Nephron progenitor cell (in vitro differentiated cells): ENCODE measurements around the gene ATM.

Experiments
- DNase-seq: peaks from one replicate; pipeline ENCODE4 v3.0.0; 2021
- H3K27ac Mint-ChIP-seq: 2 replicates; pipeline ENCODE4 v1.8.0; 2021; ENCODE audit warnings: mild to moderate bottlenecking, moderate library complexity, mixed read lengths
- H3K27me3 Mint-ChIP-seq: 2 replicates; pipeline ENCODE4 v1.8.0; 2021; ENCODE audit warnings: mild to moderate bottlenecking, low read depth, mixed read lengths; ENCODE audit not compliant: poor library complexity
- H3K36me3 Mint-ChIP-seq: 2 replicates; pipeline ENCODE4 v1.8.0; 2021; ENCODE audit warnings: low read depth, mixed read lengths
- H3K4me1 Mint-ChIP-seq: 2 replicates; pipeline ENCODE4 v1.8.0; 2021; ENCODE audit warnings: mixed read lengths
- H3K4me3 Mint-ChIP-seq: 2 replicates; pipeline ENCODE4 v1.8.0; 2021; ENCODE audit warnings: mild to moderate bottlenecking, moderate library complexity, mixed read lengths
- H3K9me3 Mint-ChIP-seq: 2 replicates; pipeline ENCODE4 v1.8.0; 2021; ENCODE audit warnings: mild to moderate bottlenecking, moderate library complexity, mixed read lengths
- TF ChIP-seq, protein P1 (sequence below): fragments of 200-600 bp; sonication (generic); IDR thresholded peaks from 2 replicates; pipeline ENCODE4 v1.5.0; 2021; ENCODE audit warnings: antibody characterized with exemption

Gene ATM

DNA sequence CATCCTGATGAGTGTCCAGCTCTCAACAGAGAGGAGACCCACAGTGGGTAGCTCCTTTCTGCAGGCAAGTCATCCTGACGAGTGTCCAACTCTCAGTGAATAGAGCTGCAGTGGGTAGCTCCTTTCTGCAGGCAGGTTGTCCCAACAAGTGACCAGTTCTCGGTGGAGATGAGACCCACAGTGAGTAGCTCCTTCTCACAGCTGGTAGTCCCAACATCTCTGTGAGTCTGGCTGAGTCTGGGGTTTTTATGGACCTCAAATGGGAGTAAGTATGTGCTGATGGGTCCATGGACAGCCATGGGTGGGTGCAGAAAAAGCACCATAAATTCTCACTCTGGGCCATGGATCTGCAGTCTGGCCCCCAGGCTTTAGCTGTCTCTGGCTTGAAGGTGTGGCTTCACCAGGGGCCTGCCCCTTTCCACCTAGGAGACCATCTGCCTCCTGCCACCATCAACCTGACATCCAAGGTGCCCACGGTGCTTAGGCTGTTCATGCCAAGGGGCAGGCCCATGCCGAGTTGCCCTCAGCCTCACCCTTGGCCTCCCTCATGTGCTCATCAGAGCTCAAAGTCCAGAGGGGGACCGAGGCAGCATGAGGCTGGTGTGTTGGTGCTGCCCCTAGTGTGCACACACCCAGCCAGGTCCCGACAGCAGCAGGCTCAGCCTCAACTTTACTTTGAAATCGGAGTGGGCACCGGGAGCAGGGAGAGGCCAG is 15.7 kb upstream of the ATM start:
- H3K27me3 Mint-ChIP-seq = no peaks in the 10 kb centered on the region
- H3K27ac Mint-ChIP-seq = no peak overlapping the region
- H3K9me3 Mint-ChIP-seq = peaks cover 37% of the 10 kb centered on the region
- TF ChIP-seq, protein P1, sequence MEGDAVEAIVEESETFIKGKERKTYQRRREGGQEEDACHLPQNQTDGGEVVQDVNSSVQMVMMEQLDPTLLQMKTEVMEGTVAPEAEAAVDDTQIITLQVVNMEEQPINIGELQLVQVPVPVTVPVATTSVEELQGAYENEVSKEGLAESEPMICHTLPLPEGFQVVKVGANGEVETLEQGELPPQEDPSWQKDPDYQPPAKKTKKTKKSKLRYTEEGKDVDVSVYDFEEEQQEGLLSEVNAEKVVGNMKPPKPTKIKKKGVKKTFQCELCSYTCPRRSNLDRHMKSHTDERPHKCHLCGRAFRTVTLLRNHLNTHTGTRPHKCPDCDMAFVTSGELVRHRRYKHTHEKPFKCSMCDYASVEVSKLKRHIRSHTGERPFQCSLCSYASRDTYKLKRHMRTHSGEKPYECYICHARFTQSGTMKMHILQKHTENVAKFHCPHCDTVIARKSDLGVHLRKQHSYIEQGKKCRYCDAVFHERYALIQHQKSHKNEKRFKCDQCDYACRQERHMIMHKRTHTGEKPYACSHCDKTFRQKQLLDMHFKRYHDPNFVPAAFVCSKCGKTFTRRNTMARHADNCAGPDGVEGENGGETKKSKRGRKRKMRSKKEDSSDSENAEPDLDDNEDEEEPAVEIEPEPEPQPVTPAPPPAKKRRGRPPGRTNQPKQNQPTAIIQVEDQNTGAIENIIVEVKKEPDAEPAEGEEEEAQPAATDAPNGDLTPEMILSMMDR = no peak
- DNase-seq = no peak
- no peak overlapping the region for H3K4me3 Mint-ChIP-seq
- peaks cover 8% of the 10 kb centered on the region for H3K4me1 Mint-ChIP-seq
- peaks cover 92% of the 10 kb centered on the region for H3K36me3 Mint-ChIP-seq

DNA sequence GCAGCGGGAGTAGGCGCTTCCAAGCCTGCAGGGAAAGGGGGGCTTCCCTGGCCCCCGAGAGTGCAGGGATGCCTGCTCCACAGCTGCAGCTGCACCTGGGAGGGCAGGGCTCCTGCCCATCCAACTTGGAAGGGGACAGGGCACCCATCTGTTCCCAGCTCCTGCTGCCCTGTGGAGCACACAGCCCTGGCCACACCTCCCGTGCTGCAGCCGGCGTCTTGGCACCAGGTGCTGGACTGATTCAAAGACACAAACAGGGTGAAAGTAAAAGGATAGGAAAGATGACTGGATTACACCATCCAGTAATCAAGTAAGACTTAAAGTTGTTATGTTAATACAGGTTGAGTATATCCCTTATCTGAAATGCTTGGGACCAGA is 15.2 kb upstream of the ATM start:
- DNase-seq = no peak
- H3K27me3 Mint-ChIP-seq = no peaks in the 10 kb centered on the region
- H3K36me3 Mint-ChIP-seq = peaks cover 98% of the 10 kb centered on the region
- no peak overlapping the region for H3K27ac Mint-ChIP-seq
- peaks cover 37% of the 10 kb centered on the region for H3K9me3 Mint-ChIP-seq
- peaks cover 8% of the 10 kb centered on the region for H3K4me1 Mint-ChIP-seq
- TF ChIP-seq, protein P1 = no peak
- no peak overlapping the region for H3K4me3 Mint-ChIP-seq

DNA sequence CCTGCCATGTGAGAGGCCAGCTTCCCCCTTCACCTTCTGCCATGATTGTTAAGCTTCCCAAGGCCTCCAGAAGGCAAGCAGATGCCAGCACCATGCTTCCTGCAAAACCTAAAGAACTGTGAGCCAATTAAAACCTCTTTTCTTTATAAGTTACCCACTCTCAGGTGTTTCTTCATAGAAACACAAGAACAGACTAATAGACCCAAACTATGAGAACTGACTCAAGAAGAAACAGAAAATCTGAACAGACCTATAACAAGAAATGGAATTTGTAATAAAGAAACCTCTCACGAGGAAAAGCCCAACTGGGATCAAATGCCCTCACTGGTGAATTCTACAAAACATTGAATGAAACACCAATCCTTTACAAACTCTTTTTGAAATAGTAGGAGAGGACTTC is 12.4 kb upstream of the ATM start:
- Mint-ChIP-seq H3K36me3 (peaks cover 94% of the 10 kb centered on the region), H3K4me3 (no peak overlapping the region), H3K4me1 (peaks cover 8% of the 10 kb centered on the region), H3K27me3 (no peaks in the 10 kb centered on the region), H3K9me3 (peaks cover 21% of the 10 kb centered on the region), H3K27ac (peak overlapping the region; percentile 94)
- no peak for DNase-seq
- TF ChIP-seq, protein P1 = no peak

DNA sequence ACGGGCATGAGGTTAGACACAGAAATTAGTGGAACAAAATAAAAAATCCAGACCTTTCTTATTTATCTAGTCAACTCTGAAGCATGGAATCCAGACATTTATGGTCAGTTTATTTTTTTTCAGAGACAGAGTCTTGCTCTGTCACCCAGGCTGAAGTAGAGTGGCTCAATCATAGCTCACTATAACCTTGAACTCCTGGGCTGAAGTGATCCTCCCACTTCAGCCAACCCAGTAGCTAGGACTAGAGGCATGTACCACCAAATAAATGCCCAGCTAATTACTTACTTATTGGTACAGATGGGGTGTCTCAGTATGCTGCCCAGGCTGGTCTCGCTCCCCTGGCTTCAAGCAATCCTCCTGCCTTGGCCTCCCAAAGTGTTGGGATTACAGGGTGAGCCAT is 9.1 kb upstream of the ATM start:
- TF ChIP-seq, protein P1 = no peak
- Mint-ChIP-seq H3K4me3 (no peak overlapping the region), H3K27ac (no peak overlapping the region), H3K9me3 (peaks cover 8% of the 10 kb centered on the region), H3K27me3 (no peaks in the 10 kb centered on the region), H3K36me3 (peaks cover 67% of the 10 kb centered on the region), H3K4me1 (peaks cover under 1% of the 10 kb centered on the region)
- DNase-seq = no peak

DNA sequence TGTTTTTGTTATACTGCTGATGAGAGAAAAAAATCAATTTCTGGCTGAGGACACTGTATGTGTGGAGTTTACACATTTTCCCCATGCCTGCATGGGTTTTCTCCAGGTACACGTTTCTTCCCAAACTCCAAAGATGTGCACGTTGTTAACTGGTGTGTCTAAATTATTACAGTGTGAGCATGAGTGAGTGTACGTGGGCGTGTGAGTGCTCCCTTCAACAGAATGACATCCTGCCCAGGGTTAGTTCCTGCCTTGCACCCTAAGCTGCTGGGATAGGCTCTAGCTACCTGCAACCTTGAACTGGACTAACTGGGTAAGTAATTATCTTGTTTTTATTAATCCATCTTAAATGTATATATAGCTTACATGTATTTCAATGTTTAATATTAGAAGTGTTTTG is 5.9 kb upstream of the ATM start:
- Mint-ChIP-seq H3K27me3 (no peaks in the 10 kb centered on the region), H3K4me3 (no peak overlapping the region), H3K9me3 (no peaks in the 10 kb centered on the region), H3K27ac (no peak overlapping the region), H3K36me3 (peaks cover 40% of the 10 kb centered on the region), H3K4me1 (peaks cover 27% of the 10 kb centered on the region)
- no peak for DNase-seq
- TF ChIP-seq, protein P1 = no peak

DNA sequence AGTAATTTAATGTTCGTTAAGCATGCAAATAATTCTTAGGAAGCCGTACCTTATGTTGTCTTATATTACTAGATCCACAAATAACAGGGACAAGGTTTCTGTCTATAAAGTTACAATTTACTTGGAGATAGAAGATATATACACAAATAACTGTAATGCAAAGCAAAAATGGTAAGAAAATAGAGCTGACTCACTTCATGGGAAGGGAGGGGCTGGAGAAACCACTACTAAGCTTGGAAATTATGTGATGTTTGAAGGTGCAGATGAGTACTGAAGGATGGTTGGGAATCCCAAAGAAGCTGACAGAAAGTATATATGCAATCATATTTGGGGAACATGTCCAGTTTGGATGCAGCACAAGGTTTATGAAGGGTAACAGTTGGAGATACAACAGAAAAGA is 4.4 kb upstream of the ATM start:
- Mint-ChIP-seq H3K27ac (no peak overlapping the region), H3K4me1 (peaks cover 27% of the 10 kb centered on the region), H3K4me3 (no peak overlapping the region)

More for the DNA sequence above, 4.4 kb upstream of the ATM start:
- DNase-seq = no peak
- no peaks in the 10 kb centered on the region for H3K9me3 Mint-ChIP-seq
- TF ChIP-seq, protein P1 = no peak
- peaks cover 28% of the 10 kb centered on the region for H3K36me3 Mint-ChIP-seq
- no peaks in the 10 kb centered on the region for H3K27me3 Mint-ChIP-seq
